ENCODE data around the gene ADD2. TPM values are rescaled to one million over a fixed set of nuclear protein-coding genes. Genes with fewer than 3 reads are reported as not detected.

Gene ADD2
- total RNA-seq, 1 experiment from 2014 or later: 4.4 TPM

- BruUV-seq (replicated peaks): no TSS peak
- intact Hi-C loops (cut with micrococcal nuclease): no loop called here
Measured at GRCh38 chr2:70664525-70664924, 103.5 kb downstream of the ADD2 start.

GRCh38 chr2:70663411-70663810, 104.6 kb downstream of the ADD2 start:
- TF ChIP-seq CTCF (conservative IDR thresholded peaks at IDR 0.05; ENCODE audit: low read depth, low read length) (no peak), EZH2phosphoT487 (IDR thresholded peaks at IDR 0.05; ENCODE audit: borderline replicate concordance, low read length) (no peak), EZH2 (IDR thresholded peaks at IDR 0.05; ENCODE audit: low read length, unreplicated experiment) (no peak)
- no peaks in the 10 kb centered on the region for H3K36me3 ChIP-seq (ENCODE audit: low read depth, low read length)
- no peak for DNase-seq
- ChIA-PET CTCF (no interaction called here), POLR2A (ENCODE audit: unreplicated experiment) (no interaction called here)
- no peaks in the 10 kb centered on the region for H3K9me3 ChIP-seq (ENCODE audit: low read length)
- no peaks in the 10 kb centered on the region for H3K4me1 ChIP-seq (ENCODE audit: insufficient read depth, low read length)
- peaks cover 46% of the 10 kb centered on the region for H3K27me3 ChIP-seq (ENCODE audit: low read length)
- no TSS peak for BruUV-seq (replicated peaks)
- H3K9ac ChIP-seq (ENCODE audit: low read length): no peak overlapping the region
- intact Hi-C loops (cut with micrococcal nuclease): no loop called here
- no peak for ATAC-seq
- no peaks in the 10 kb centered on the region for H3K79me2 ChIP-seq (ENCODE audit: low read length)
- no peak overlapping the region for H3K4me3 ChIP-seq (ENCODE audit: low read length)
- H3F3A ChIP-seq (ENCODE audit: low read length, unreplicated experiment): no peaks in the 10 kb centered on the region
- no peak overlapping the region for H3K27ac ChIP-seq (ENCODE audit: low read length)
- H2AFZ ChIP-seq (ENCODE audit: low read length): no peak overlapping the region
- H3K4me2 ChIP-seq (ENCODE audit: low read length): no peak overlapping the region
- no peaks in the 10 kb centered on the region for H4K20me1 ChIP-seq (ENCODE audit: low read length)
- H3K9me2 ChIP-seq (replicated peaks; ENCODE audit: low read length): no peaks in the 10 kb centered on the region

More at GRCh38 chr2:70664525-70664924, 103.5 kb downstream of the ADD2 start:
- POLR2A ChIA-PET (ENCODE audit: unreplicated experiment): no interaction called here
- H3K9ac ChIP-seq (ENCODE audit: low read length): no peak overlapping the region
- no peaks in the 10 kb centered on the region for H3K9me3 ChIP-seq (ENCODE audit: low read length)
- TF ChIP-seq EZH2phosphoT487 (IDR thresholded peaks at IDR 0.05; ENCODE audit: borderline replicate concordance, low read length) (no peak), EZH2 (IDR thresholded peaks at IDR 0.05; ENCODE audit: low read length, unreplicated experiment) (no peak), CTCF (conservative IDR thresholded peaks at IDR 0.05; ENCODE audit: low read depth, low read length) (no peak)
- H2AFZ ChIP-seq (ENCODE audit: low read length): no peak overlapping the region
- ATAC-seq: no peak
- no peaks in the 10 kb centered on the region for H3K9me2 ChIP-seq (replicated peaks; ENCODE audit: low read length)
- peaks cover 38% of the 10 kb centered on the region for H3K27me3 ChIP-seq (ENCODE audit: low read length)
- no peaks in the 10 kb centered on the region for H3K4me1 ChIP-seq (ENCODE audit: insufficient read depth, low read length)
- H3K4me3 ChIP-seq (ENCODE audit: low read length): no peak overlapping the region
- CTCF ChIA-PET: no interaction called here
- no peaks in the 10 kb centered on the region for H4K20me1 ChIP-seq (ENCODE audit: low read length)
- DNase-seq: no peak
- no peaks in the 10 kb centered on the region for H3K79me2 ChIP-seq (ENCODE audit: low read length)
- H3F3A ChIP-seq (ENCODE audit: low read length, unreplicated experiment): no peaks in the 10 kb centered on the region
- H3K4me2 ChIP-seq (ENCODE audit: low read length): no peak overlapping the region
- H3K27ac ChIP-seq (ENCODE audit: low read length): no peak overlapping the region
- H3K36me3 ChIP-seq (ENCODE audit: low read depth, low read length): no peaks in the 10 kb centered on the region

GRCh38 chr2:70659551-70659950, 108.4 kb downstream of the ADD2 start:
- CTCF ChIA-PET: no interaction called here
- TF ChIP-seq CTCF (conservative IDR thresholded peaks at IDR 0.05; ENCODE audit: low read depth, low read length): no peak
- no peak for TF ChIP-seq EZH2phosphoT487 (IDR thresholded peaks at IDR 0.05; ENCODE audit: borderline replicate concordance, low read length)
- no peak for TF ChIP-seq EZH2 (IDR thresholded peaks at IDR 0.05; ENCODE audit: low read length, unreplicated experiment)
- POLR2A ChIA-PET (ENCODE audit: unreplicated experiment): no interaction called here

More at GRCh38 chr2:70659551-70659950, 108.4 kb downstream of the ADD2 start:
- intact Hi-C loops (cut with micrococcal nuclease): loop anchor here (10.0 kb wide), 1 partner anchor 285 kb away; no protein-coding TSS in a partner anchor
- H3K4me1 ChIP-seq (ENCODE audit: insufficient read depth, low read length): no peaks in the 10 kb centered on the region
- no peaks in the 10 kb centered on the region for H4K20me1 ChIP-seq (ENCODE audit: low read length)
- no peak overlapping the region for H3K4me3 ChIP-seq (ENCODE audit: low read length)
- H3K27ac ChIP-seq (ENCODE audit: low read length): no peak overlapping the region
- H3K9me3 ChIP-seq (ENCODE audit: low read length): no peaks in the 10 kb centered on the region
- ATAC-seq (no peak), DNase-seq (no peak)
- H3K27me3 ChIP-seq (ENCODE audit: low read length): peaks cover 66% of the 10 kb centered on the region
- no peaks in the 10 kb centered on the region for H3K36me3 ChIP-seq (ENCODE audit: low read depth, low read length)
- BruUV-seq (replicated peaks): no TSS peak
- no peaks in the 10 kb centered on the region for H3K9me2 ChIP-seq (replicated peaks; ENCODE audit: low read length)
- no peak overlapping the region for H3K4me2 ChIP-seq (ENCODE audit: low read length)
- no peak overlapping the region for H2AFZ ChIP-seq (ENCODE audit: low read length)
- no peaks in the 10 kb centered on the region for H3F3A ChIP-seq (ENCODE audit: low read length, unreplicated experiment)
- no peaks in the 10 kb centered on the region for H3K79me2 ChIP-seq (ENCODE audit: low read length)
- no peak overlapping the region for H3K9ac ChIP-seq (ENCODE audit: low read length)

Measured in PC-3 (cell line).